Stimulated activated naive B cell treated with anti-CD40 and anti-IgM and Interleukin-4, amounts not matched to agents 10 μg/mL and 1 μg/mL and 100 μg/mL, for 72 hours (primary cell): ENCODE data around the gene ARL15.
A peak's percentile ranks its signal among the peaks of the same experiment; 100 is the strongest.
"Not testable (repeated sequence)": the region's sequence is repeated elsewhere in the genome, so short reads cannot be mapped to it uniquely, and the experiment has no call there.

ENCODE experiments used
- ATAC-seq, 2 donors: fragments of 150-1000 bp; cut with Tn5 transposase; replicated peaks; 2 replicates each; pipeline ENCODE4 v1.10.0; 2021; ENCODE audit warnings: moderate library complexity in 1 of 2
- DNase-seq: peaks from one replicate; pipeline ENCODE4 v3.0.0; 2021
- H3K27ac Mint-ChIP-seq: one replicate; pipeline ENCODE4 v1.8.0; 2022; ENCODE audit warnings: mild to moderate bottlenecking, mixed read lengths
- H3K27me3 Mint-ChIP-seq, 2 donors: one replicate each; pipeline ENCODE4 v1.8.0; 2022; ENCODE audit warnings: mixed read lengths in 2 of 2
- H3K36me3 Mint-ChIP-seq, 2 donors: one replicate each; pipeline ENCODE4 v1.8.0; 2022; ENCODE audit warnings: mixed read lengths in 2 of 2, mild to moderate bottlenecking in 1 of 2
- H3K4me1 Mint-ChIP-seq, 2 donors: one replicate each; pipeline ENCODE4 v1.8.0; 2022; ENCODE audit warnings: mixed read lengths in 2 of 2, mild to moderate bottlenecking in 1 of 2
- H3K4me3 Mint-ChIP-seq, 2 donors: one replicate each; pipeline ENCODE4 v1.8.0; 2022; ENCODE audit warnings: mild to moderate bottlenecking in 2 of 2, mixed read lengths in 2 of 2, moderate library complexity in 1 of 2
- H3K9me3 Mint-ChIP-seq, 2 donors: one replicate each; pipeline ENCODE4 v1.8.0; 2022; ENCODE audit warnings: mixed read lengths in 2 of 2, mild to moderate bottlenecking in 1 of 2

The ARL15 gene

DNA sequence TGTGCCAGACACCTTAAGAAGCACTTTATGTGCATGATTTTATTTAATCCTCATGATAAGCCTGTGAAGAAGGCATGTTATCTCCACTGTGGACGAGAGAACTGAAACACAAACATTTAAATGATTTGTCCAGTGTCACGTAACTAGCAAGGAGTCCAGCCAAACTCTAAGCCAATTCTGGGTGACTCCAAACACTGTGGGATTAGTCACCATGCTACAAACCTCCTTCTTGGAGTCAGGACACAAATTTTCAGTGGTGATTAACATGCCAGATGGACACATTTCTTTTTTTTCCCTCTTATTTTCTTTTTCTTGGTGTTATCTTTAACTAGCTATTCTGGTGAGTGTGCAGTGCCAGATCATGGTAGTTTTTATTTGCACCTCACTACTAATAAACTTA, 433.1 kb downstream of the ARL15 start:
- Mint-ChIP-seq H3K4me3 (no peak overlapping the region), H3K9me3 (peaks cover 0 to 1% of the 10 kb centered on the region in 2 donors), H3K4me1 (peaks cover 5 to 8% of the 10 kb centered on the region in 2 donors), H3K36me3 (no peaks in the 10 kb centered on the region), H3K27ac (no peak overlapping the region), H3K27me3 (no peaks in the 10 kb centered on the region)
- DNase-seq (no peak), ATAC-seq (no peak)

- peaks cover 0 to 1% of the 10 kb centered on the region in 2 donors for H3K9me3 Mint-ChIP-seq
- H3K4me1 Mint-ChIP-seq: peaks cover 0 to 3% of the 10 kb centered on the region in 2 donors
- ATAC-seq (peak in 1 of 2 donors; percentile 38), DNase-seq (no peak)
- no peak overlapping the region for H3K27ac Mint-ChIP-seq
- no peak overlapping the region for H3K4me3 Mint-ChIP-seq
- no peaks in the 10 kb centered on the region for H3K27me3 Mint-ChIP-seq
- H3K36me3 Mint-ChIP-seq: no peaks in the 10 kb centered on the region
Observed at GRCh38 chr5:53874409-53874808, 436.0 kb downstream of the ARL15 start.

DNA sequence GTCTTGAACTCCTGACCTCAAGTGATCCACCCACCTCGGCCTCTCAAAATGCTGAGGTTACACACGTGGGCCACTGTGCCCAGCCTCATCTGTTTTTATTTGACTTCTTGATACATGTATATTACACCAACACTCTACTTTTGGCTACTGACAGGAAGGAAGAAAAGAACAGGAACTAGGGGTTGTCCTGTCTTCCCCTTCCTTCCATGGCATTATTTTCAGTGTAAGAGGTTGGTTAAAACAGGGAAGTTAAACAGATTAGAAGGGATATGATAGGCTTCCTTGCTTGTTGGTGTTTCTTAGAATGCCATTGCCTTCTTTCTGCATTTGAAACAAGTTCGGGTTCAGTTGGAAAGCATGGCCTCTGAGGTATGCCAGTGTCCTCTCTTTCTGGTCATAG, 437.1 kb downstream of the ARL15 start:
- Mint-ChIP-seq H3K27ac (no peak overlapping the region), H3K4me1 (peaks cover 0 to 3% of the 10 kb centered on the region in 2 donors), H3K9me3 (peaks cover 0 to 1% of the 10 kb centered on the region in 2 donors), H3K4me3 (no peak overlapping the region), H3K36me3 (no peaks in the 10 kb centered on the region), H3K27me3 (no peaks in the 10 kb centered on the region)
- DNase-seq: no peak
- no peak for ATAC-seq

- no peak overlapping the region for H3K4me3 Mint-ChIP-seq
- peak; percentile 33 to 51 for ATAC-seq
- DNase-seq: no peak
- peaks cover 0 to 3% of the 10 kb centered on the region in 2 donors for H3K4me1 Mint-ChIP-seq
- H3K27ac Mint-ChIP-seq: no peak overlapping the region
- no peaks in the 10 kb centered on the region for H3K27me3 Mint-ChIP-seq
- H3K36me3 Mint-ChIP-seq: no peaks in the 10 kb centered on the region
- H3K9me3 Mint-ChIP-seq: peaks cover 0 to 1% of the 10 kb centered on the region in 2 donors
Observed at GRCh38 chr5:53871775-53872174, 438.6 kb downstream of the ARL15 start.

DNA sequence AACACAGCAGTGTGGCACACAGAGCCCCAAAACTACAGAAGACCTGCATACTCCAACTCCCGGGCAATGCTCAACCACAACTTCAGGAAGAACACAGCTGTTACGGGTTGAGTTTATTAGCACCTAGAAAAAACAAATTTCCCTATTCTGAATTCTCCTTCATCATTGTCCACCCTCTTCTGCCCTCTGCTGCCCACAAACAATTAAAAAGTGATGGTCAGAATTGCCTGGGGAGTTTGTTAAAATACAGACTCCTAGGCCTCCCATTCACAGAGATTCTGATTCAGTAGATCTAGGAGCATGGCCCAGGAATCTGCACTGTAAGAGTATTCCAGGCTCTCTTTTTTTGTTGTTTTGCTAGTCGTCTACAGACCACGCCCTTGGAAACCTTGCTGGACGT, 439.3 kb downstream of the ARL15 start:
- H3K9me3 Mint-ChIP-seq: peaks cover 0 to 1% of the 10 kb centered on the region in 2 donors
- peaks cover 0 to 3% of the 10 kb centered on the region in 2 donors for H3K4me1 Mint-ChIP-seq
- H3K27ac Mint-ChIP-seq: no peak overlapping the region
- ATAC-seq (no peak), DNase-seq (no peak)
- H3K27me3 Mint-ChIP-seq: no peaks in the 10 kb centered on the region
- H3K4me3 Mint-ChIP-seq: no peak overlapping the region
- H3K36me3 Mint-ChIP-seq: no peaks in the 10 kb centered on the region

DNA sequence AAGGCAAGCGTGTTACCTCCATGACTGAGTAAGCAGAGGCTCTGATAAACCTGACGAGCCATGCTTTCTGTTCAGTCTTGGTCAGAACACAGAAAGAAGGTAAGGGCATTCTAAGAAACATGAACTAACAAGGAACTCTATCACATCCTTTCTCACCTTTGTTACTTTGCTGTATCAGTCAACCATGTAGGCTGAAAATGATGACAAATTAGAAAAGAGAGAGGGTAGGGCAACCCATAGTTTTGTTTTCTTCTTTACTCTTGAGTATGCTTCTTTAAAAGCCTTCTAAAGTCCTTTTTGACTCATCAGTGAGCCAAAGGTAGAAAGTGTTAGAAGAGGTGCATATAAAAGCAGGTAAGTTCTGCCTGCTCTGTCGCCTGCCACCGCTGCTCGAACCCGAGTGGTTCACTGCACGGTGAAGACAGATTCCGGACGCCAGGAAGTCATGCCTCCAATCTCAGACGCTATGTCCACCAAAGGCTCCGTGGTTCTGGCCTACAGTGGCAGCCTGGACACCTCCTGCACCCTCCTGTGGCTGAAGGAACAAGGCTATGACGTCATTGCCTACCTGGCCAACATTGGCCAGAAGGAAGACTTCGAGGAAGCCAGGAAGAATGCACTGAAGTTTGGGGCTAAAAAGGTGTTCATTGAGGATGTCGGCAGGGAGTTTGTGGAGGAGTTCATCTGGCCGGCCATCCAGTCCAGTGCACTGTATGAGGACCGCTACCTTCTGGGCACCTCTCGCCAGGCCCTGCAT, 451.5 kb downstream of the ARL15 start:
- peaks cover 5 to 19% of the 10 kb centered on the region in 2 donors for H3K9me3 Mint-ChIP-seq
- no peak overlapping the region for H3K4me3 Mint-ChIP-seq
- H3K27me3 Mint-ChIP-seq: peaks cover 0 to 5% of the 10 kb centered on the region in 2 donors
- H3K36me3 Mint-ChIP-seq: peaks cover 0 to 5% of the 10 kb centered on the region in 2 donors
- no peak overlapping the region for H3K27ac Mint-ChIP-seq
- no peaks in the 10 kb centered on the region for H3K4me1 Mint-ChIP-seq
- DNase-seq (no peak), ATAC-seq (no peak)

GRCh38 chr5:53856506-53856905, 453.9 kb downstream of the ARL15 start:
- Mint-ChIP-seq H3K9me3 (peaks cover 6 to 19% of the 10 kb centered on the region in 2 donors), H3K4me1 (no peaks in the 10 kb centered on the region), H3K27ac (no peak overlapping the region), H3K27me3 (peaks cover 0 to 5% of the 10 kb centered on the region in 2 donors), H3K36me3 (peaks cover 0 to 5% of the 10 kb centered on the region in 2 donors), H3K4me3 (no peak overlapping the region)
- no peak for ATAC-seq
- no peak for DNase-seq

DNA sequence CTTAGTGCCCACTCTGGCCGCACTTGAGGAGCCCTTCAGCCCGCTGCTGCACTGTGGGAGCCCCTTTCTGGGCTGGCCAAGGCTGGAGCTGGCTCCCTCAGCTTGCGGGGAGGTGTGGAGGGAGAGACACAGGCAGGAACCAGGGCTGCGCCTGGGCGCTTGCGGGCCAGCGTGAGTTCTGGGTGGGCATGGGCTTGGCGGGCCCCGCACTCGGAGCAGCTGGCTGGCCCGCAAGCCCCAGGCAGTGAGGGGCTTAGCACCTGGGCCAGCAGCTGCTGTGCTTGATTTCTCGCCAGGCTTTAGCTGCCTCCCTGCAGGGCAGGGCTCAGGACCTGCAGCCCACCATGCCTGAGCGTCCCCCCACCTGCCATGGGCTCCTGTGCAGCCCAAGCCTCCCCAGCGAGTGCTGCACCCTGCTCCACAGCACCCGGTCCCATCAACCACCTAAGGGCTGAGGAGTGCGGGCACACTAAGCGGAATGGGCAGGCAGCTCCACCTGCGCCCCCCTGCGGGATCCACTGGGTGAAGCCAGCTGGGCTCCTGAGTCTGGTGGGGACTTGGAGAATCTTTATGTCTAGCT, 473.4 kb downstream of the ARL15 start:
- H3K4me3 Mint-ChIP-seq: not testable (repeated sequence)
- peaks cover 12 to 16% of the 10 kb centered on the region in 2 donors for H3K9me3 Mint-ChIP-seq

DNA sequence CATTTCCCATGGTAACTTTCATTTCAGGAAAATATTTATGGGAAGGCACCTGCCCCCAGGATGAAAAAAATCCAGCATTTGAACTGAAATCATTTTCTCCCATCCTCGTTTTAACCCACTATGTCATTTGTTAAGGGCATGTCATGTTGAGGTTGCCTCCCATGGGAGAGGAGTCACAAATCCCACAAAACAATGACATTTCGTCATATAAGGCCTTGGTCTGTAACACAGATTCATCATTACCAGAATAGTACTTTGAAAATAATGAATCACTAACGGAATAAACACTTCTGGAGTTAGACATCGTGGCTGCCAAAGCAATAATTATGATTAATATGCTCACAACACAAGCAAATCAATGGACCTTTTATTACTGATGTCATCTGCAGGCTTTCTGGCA, 475.9 kb downstream of the ARL15 start:
- DNase-seq (no peak), ATAC-seq (no peak)
- Mint-ChIP-seq H3K27me3 (no peaks in the 10 kb centered on the region), H3K4me3 (no peak overlapping the region), H3K27ac (no peak overlapping the region), H3K9me3 (peaks cover 6% of the 10 kb centered on the region in 2 donors), H3K36me3 (no peaks in the 10 kb centered on the region), H3K4me1 (no peaks in the 10 kb centered on the region)

More for the DNA sequence above, 473.4 kb downstream of the ARL15 start:
- not testable (repeated sequence) for H3K4me1 Mint-ChIP-seq, H3K27me3 Mint-ChIP-seq, DNase-seq, H3K27ac Mint-ChIP-seq, ATAC-seq, H3K36me3 Mint-ChIP-seq
